K562 (cell line): ENCODE results near the gene ZNF273. TPM values are rescaled to one million over a fixed set of nuclear protein-coding genes. Genes with fewer than 3 reads are reported as not detected.

Source experiments
- CBX8 ChIP-seq: fragments of 200-600 bp; sonication (generic); IDR thresholded peaks from 2 replicates; pipeline ENCODE4 v1.6.1; 2012; ENCODE audit warnings: borderline replicate concordance, mixed run types, low read depth, mild to moderate bottlenecking, moderate library complexity, mixed read lengths, low read length, control low read depth, inconsistent platforms; ENCODE audit not compliant: poor library complexity, severe bottlenecking; ENCODE audit errors: extremely low read depth
- EGR1 ChIP-seq: fragments of 450-650 bp; conservative IDR thresholded peaks from 2 replicates; pipeline ENCODE4 v1.6.1; 2017; ENCODE audit warnings: mild to moderate bottlenecking
- JUND ChIP-seq, 2 experiments: IDR thresholded peaks; 2 replicates in 1 of 2; 3 replicates in 1 of 2; pipeline ENCODE4 v1.6.1; 2011; ENCODE audit warnings: borderline replicate concordance in 2 of 2, low read depth in 2 of 2, low read length in 2 of 2, improper control_type of control experiment in 1 of 2, missing biosample characterization in 1 of 2, missing genetic modification characterization in 1 of 2, missing genetic modification reagents in 1 of 2
- KHSRP ChIP-seq: fragments of 450-650 bp; IDR thresholded peaks from 2 replicates; pipeline ENCODE4 v1.6.1; 2017
- MYC ChIP-seq, 2 experiments: fragments of 250-450 bp in 1 of 2; sonication (Bioruptor Pico) in 1 of 2; IDR thresholded peaks; 2 replicates each; pipeline versions ENCODE4 v1.5.1 to v1.6.1; 2012 to 2021; ENCODE audit warnings: low read depth in 2 of 2, borderline replicate concordance in 1 of 2, improper control_type of control experiment in 1 of 2, low read length in 1 of 2, mild to moderate bottlenecking in 1 of 2, moderate library complexity in 1 of 2
- NCOR1 ChIP-seq: fragments of 450-650 bp; IDR thresholded peaks from 2 replicates; pipeline ENCODE4 v1.6.1; 2016; ENCODE audit warnings: mild to moderate bottlenecking, moderate library complexity
- PHF8 ChIP-seq: fragments of 200-600 bp; sonication (generic); IDR thresholded peaks from 2 replicates; pipeline ENCODE4 v1.6.1; 2012; ENCODE audit warnings: mixed run types, mild to moderate bottlenecking, inconsistent platforms, low read length, moderate library complexity, borderline replicate concordance
- POLR2H ChIP-seq: IDR thresholded peaks from 2 replicates; pipeline ENCODE4 v1.6.1; 2016; ENCODE audit warnings: missing genetic modification characterization, low read depth, mild to moderate bottlenecking, control low read depth, missing compliant biosample characterization, moderate library complexity
- XRCC5 ChIP-seq: fragments of 200-400 bp; formaldehyde crosslinking; IDR thresholded peaks from 2 replicates; pipeline ENCODE4 v1.6.1; 2017; ENCODE audit warnings: low read depth, mild to moderate bottlenecking, low read length
- polyA plus RNA-seq, 8 experiments: library from polyadenylated mRNA; depleted of rRNA in 4 of 8; stranded (reverse) in 5 of 8; unstranded in 3 of 8; fragments of >200 nt; fragmentation: Nextera tagmentation in 2 of 8; fragmentation: Illumina TruSeq in 1 of 8; extraction: Ambion mirVana in 2 of 8; extraction: Trizol in 1 of 8; gene quantifications; 2 replicates each; pipeline versions ENCODE4 v1.2.1 to v1.2.3, GENCODE V29; 2011 to 2014; ENCODE audit warnings: inconsistent platforms in 1 of 8, missing spikeins in 1 of 8
- total RNA-seq, 7 experiments: library from RNA; depleted of rRNA in 6 of 7; stranded (reverse); fragments of >200 nt in 6 of 7; fragmentation: Illumina TruSeq in 2 of 7; extraction: Trizol in 2 of 7; gene quantifications; 2 replicates each; pipeline versions ENCODE4 v1.2.1 to v1.2.3, GENCODE V29; 2011 to 2021; ENCODE audit warnings: low replicate concordance in 1 of 7
- TF ChIP-seq, protein P1 (sequence below), 2 experiments: IDR thresholded peaks; 2 replicates each; pipeline ENCODE4 v1.6.1; 2011; ENCODE audit warnings: borderline replicate concordance in 1 of 2, control low read depth in 1 of 2, low read depth in 1 of 2, low read length in 1 of 2, mild to moderate bottlenecking in 1 of 2, mixed read lengths in 1 of 2, moderate library complexity in 1 of 2; ENCODE audit not compliant: insufficient read depth in 1 of 2, insufficient read length in 1 of 2, poor library complexity in 1 of 2, severe bottlenecking in 1 of 2; ENCODE audit errors: extremely low read depth in 1 of 2
- TF ChIP-seq, protein P2 (sequence below), 2 experiments: fragments of 450-650 bp; IDR thresholded peaks; 2 replicates each; pipeline ENCODE4 v1.6.1; 2016; ENCODE audit warnings: mild to moderate bottlenecking in 2 of 2, borderline replicate concordance in 1 of 2, low read depth in 1 of 2, moderate library complexity in 1 of 2
- TF ChIP-seq, protein P3 (sequence below): fragments of 250-450 bp; sonication (Bioruptor Pico); IDR thresholded peaks from 2 replicates; pipeline ENCODE4 v1.4.0; 2020; ENCODE audit warnings: mild to moderate bottlenecking

Gene ZNF273
- total and polyA plus RNA-seq, 9 of the 15 experiments (the other 6 are each of a cell fraction or from before 2014, with no cell fraction given): 13.3 to 37.0 (median 20.7) TPM

- no peak for TF ChIP-seq KHSRP
- TF ChIP-seq NCOR1: peak; percentile 90
- TF ChIP-seq JUND (IDR thresholded peaks at IDR 0.05; ENCODE audit: borderline replicate concordance, low read depth, low read length): peak; percentile 48; the same call in 1 of the 2 replicates
- no peak for TF ChIP-seq JUND (tag; IDR thresholded peaks at IDR 0.05; ENCODE audit: borderline replicate concordance, low read depth, low read length)
- TF ChIP-seq, protein P1, sequence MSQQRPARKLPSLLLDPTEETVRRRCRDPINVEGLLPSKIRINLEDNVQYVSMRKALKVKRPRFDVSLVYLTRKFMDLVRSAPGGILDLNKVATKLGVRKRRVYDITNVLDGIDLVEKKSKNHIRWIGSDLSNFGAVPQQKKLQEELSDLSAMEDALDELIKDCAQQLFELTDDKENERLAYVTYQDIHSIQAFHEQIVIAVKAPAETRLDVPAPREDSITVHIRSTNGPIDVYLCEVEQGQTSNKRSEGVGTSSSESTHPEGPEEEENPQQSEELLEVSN (IDR thresholded peaks at IDR 0.05; ENCODE audit: borderline replicate concordance in 1 of 2, extremely low read depth in 1 of 2, insufficient read depth in 1 of 2, insufficient read length in 1 of 2, low read depth in 1 of 2, low read length in 1 of 2, poor library complexity in 1 of 2, severe bottlenecking in 1 of 2): peak in 1 of 2 experiments; percentile 41
- TF ChIP-seq CBX8: no peak
- TF ChIP-seq, protein P2, sequence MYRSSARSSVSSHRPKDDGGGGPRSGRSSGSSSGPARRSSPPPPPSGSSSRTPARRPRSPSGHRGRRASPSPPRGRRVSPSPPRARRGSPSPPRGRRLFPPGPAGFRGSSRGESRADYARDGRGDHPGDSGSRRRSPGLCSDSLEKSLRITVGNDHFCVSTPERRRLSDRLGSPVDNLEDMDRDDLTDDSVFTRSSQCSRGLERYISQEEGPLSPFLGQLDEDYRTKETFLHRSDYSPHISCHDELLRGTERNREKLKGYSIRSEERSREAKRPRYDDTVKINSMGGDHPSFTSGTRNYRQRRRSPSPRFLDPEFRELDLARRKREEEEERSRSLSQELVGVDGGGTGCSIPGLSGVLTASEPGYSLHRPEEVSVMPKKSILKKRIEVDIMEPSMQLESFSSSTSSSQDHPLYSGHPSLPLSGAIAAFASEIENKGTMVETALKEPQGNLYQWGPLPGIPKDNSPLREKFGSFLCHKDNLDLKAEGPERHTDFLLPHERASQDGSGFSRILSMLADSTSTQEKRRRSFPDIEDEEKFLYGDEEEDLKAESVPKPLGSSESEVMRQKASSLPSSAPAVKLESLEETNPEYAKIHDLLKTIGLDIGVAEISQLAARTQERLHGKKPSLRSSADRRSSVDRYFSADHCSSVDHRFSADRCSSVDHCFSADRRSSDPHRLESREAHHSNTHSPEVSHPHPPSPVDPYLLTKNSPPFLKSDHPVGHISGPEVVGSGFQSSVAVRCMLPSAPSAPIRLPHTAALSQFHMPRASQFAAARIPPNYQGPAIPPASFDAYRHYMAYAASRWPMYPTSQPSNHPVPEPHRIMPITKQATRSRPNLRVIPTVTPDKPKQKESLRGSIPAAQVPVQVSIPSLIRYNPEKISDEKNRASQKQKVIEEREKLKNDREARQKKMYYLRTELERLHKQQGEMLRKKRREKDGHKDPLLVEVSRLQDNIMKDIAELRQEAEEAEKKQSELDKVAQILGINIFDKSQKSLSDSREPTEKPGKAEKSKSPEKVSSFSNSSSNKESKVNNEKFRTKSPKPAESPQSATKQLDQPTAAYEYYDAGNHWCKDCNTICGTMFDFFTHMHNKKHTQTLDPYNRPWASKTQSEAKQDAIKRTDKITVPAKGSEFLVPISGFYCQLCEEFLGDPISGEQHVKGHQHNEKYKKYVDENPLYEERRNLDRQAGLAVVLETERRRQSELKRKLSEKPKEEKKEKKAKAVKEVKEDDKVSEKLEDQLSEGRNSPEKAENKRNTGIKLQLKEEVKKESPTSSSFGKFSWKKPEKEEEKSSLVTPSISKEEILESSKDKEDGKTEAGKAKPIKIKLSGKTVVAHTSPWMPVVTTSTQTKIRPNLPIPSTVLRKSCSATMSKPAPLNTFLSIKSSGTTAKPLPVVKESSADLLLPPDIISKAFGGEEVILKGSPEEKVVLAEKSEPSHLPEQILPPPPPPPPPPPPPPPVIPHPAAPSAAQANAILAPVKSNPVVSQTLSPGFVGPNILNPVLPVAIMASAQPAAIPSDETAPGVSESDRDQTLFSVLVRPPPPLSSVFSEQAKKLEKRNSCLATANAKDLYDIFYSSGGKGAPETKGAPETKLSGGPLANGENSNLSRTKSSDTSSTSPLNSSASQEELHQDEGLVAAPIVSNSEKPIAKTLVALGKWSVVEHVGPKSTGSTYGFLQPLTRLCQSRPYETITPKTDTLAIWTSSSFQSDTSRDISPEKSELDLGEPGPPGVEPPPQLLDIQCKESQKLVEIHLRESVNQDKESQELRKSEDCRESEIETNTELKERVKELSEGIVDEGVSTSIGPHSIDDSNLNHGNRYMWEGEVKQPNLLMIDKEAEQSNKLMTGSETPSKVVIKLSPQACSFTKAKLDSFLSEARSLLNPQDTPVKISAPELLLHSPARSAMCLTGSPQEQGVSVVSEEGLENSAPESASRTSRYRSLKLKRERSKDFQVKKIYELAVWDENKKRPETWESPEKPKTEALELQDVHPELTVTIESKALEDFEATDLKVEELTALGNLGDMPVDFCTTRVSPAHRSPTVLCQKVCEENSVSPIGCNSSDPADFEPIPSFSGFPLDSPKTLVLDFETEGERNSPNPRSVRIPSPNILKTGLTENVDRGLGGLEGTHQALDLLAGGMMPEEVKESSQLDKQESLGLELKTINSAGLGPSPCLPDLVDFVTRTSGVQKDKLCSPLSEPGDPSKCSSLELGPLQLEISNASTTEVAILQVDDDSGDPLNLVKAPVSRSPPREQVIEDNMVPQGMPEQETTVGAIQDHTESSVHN (IDR thresholded peaks at IDR 0.05; ENCODE audit: borderline replicate concordance in 1 of 2, low read depth in 1 of 2): no peak
- TF ChIP-seq PHF8: no peak
- TF ChIP-seq, protein P3, sequence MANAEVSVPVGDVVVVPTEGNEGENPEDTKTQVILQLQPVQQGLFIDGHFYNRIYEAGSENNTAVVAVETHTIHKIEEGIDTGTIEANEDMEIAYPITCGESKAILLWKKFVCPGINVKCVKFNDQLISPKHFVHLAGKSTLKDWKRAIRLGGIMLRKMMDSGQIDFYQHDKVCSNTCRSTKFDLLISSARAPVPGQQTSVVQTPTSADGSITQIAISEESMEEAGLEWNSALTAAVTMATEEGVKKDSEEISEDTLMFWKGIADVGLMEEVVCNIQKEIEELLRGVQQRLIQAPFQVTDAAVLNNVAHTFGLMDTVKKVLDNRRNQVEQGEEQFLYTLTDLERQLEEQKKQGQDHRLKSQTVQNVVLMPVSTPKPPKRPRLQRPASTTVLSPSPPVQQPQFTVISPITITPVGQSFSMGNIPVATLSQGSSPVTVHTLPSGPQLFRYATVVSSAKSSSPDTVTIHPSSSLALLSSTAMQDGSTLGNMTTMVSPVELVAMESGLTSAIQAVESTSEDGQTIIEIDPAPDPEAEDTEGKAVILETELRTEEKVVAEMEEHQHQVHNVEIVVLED (CRISPR knock-in tag): no peak
- no peak for TF ChIP-seq XRCC5
- TF ChIP-seq MYC (IDR thresholded peaks at IDR 0.05; ENCODE audit: low read depth, low read length): peak; percentile 60; the same call in 1 of the 2 replicates
- TF ChIP-seq MYC (CRISPR knock-in tag; IDR thresholded peaks at IDR 0.05; ENCODE audit: borderline replicate concordance, low read depth): no peak
- no peak for TF ChIP-seq EGR1
- TF ChIP-seq POLR2H: no peak
Measured at GRCh38 chr7:64914557-64914956, 11.5 kb downstream of the ZNF273 start (continued).
